Osteocyte (in vitro differentiated cells): Measurements from ENCODE around the gene KDM5B. TPM values are rescaled to one million over a fixed set of nuclear protein-coding genes. Genes with fewer than 3 reads are reported as not detected.

Experiments used
- DNase-seq: peaks from one replicate; pipeline ENCODE4 v3.0.0; 2021; ENCODE audit warnings: mixed read lengths; ENCODE audit not compliant: unreplicated experiment; ENCODE audit errors: extremely low spot score
- H3K27ac Mint-ChIP-seq: one replicate; pipeline ENCODE4 v1.8.0; 2021; ENCODE audit warnings: mild to moderate bottlenecking, mixed read lengths; ENCODE audit not compliant: unreplicated experiment
- H3K27me3 Mint-ChIP-seq: one replicate; pipeline ENCODE4 v1.8.0; 2021; ENCODE audit warnings: mixed read lengths; ENCODE audit not compliant: unreplicated experiment
- H3K36me3 Mint-ChIP-seq: one replicate; pipeline ENCODE4 v1.8.0; 2021; ENCODE audit warnings: mixed read lengths; ENCODE audit not compliant: unreplicated experiment
- H3K4me1 Mint-ChIP-seq: one replicate; pipeline ENCODE4 v1.8.0; 2021; ENCODE audit warnings: mixed read lengths; ENCODE audit not compliant: unreplicated experiment
- H3K4me3 Mint-ChIP-seq: one replicate; pipeline ENCODE4 v1.8.0; 2021; ENCODE audit warnings: mild to moderate bottlenecking, moderate library complexity, mixed read lengths; ENCODE audit not compliant: unreplicated experiment
- H3K9me3 Mint-ChIP-seq: one replicate; pipeline ENCODE4 v1.8.0; 2021; ENCODE audit warnings: mixed read lengths; ENCODE audit not compliant: unreplicated experiment
- CTCF ChIP-seq: fragments of 200-600 bp; sonication (generic); IDR thresholded peaks from 2 replicates; pipeline ENCODE4 v1.5.0; 2021; ENCODE audit warnings: antibody characterized with exemption, mild to moderate bottlenecking, moderate library complexity
- total RNA-seq: library from RNA; stranded (reverse); gene quantifications from 2 replicates; pipeline ENCODE4 v1.2.1, GENCODE V29; 2021

KDM5B gene
- total RNA-seq, 1 donor from 2014 or later: 152 TPM

GRCh38 chr1:202809597-202810159, 1.5 kb upstream of the KDM5B start:
- H3K36me3 Mint-ChIP-seq: no peaks in the 10 kb centered on the region
- no peak for DNase-seq
- peak overlapping the region; percentile 93 for H3K4me3 Mint-ChIP-seq
- TF ChIP-seq CTCF: no peak
- peaks cover 46% of the 10 kb centered on the region for H3K4me1 Mint-ChIP-seq
- peaks cover under 1% of the 10 kb centered on the region for H3K27me3 Mint-ChIP-seq
- no peaks in the 10 kb centered on the region for H3K9me3 Mint-ChIP-seq
- H3K27ac Mint-ChIP-seq: peak overlapping the region; percentile 95

- peak overlapping the region; percentile 64 for H3K27ac Mint-ChIP-seq
- peak; percentile 84 for DNase-seq
- H3K4me3 Mint-ChIP-seq: peak overlapping the region; percentile 88
- H3K27me3 Mint-ChIP-seq: no peaks in the 10 kb centered on the region
- no peaks in the 10 kb centered on the region for H3K9me3 Mint-ChIP-seq
- no peaks in the 10 kb centered on the region for H3K36me3 Mint-ChIP-seq
- no peak for TF ChIP-seq CTCF
- H3K4me1 Mint-ChIP-seq: peaks cover 62% of the 10 kb centered on the region
Measured at GRCh38 chr1:202807451-202807925, 733 bp downstream of the KDM5B start.

- Mint-ChIP-seq H3K9me3 (no peaks in the 10 kb centered on the region), H3K27me3 (no peaks in the 10 kb centered on the region), H3K4me1 (peaks cover 59% of the 10 kb centered on the region), H3K4me3 (peak overlapping the region; percentile 88), H3K27ac (peak overlapping the region; percentile 89), H3K36me3 (no peaks in the 10 kb centered on the region)
- DNase-seq: no peak
- no peak for TF ChIP-seq CTCF
Measured at GRCh38 chr1:202806845-202807450, 1.3 kb downstream of the KDM5B start.

GRCh38 chr1:202805886-202806844, 2.1 kb downstream of the KDM5B start:
- H3K27ac Mint-ChIP-seq: peak overlapping the region; percentile 89
- no peaks in the 10 kb centered on the region for H3K36me3 Mint-ChIP-seq
- peak overlapping the region; percentile 88 for H3K4me3 Mint-ChIP-seq
- no peaks in the 10 kb centered on the region for H3K27me3 Mint-ChIP-seq
- no peaks in the 10 kb centered on the region for H3K9me3 Mint-ChIP-seq
- no peak for DNase-seq
- H3K4me1 Mint-ChIP-seq: peaks cover 58% of the 10 kb centered on the region
- no peak for TF ChIP-seq CTCF
